Epithelial cell of esophagus (primary cell): Measurements from ENCODE around the gene IQCC.

Experiments
- DNase-seq: peaks from one replicate; pipeline ENCODE4 v3.0.0; 2010; ENCODE audit warnings: low read depth
- H3K4me3 ChIP-seq: 2 replicates; pipeline ENCODE4 v1.5.1; 2011; ENCODE audit warnings: mild to moderate bottlenecking, low read length, control low read depth
- TF ChIP-seq, protein P1 (sequence below): IDR thresholded peaks from 2 replicates; pipeline ENCODE4 v1.5.1; 2011; ENCODE audit warnings: low read depth, mild to moderate bottlenecking, low read length, control low read depth, inconsistent platforms; ENCODE audit not compliant: insufficient read depth; ENCODE audit errors: missing control alignments

Gene IQCC

DNA sequence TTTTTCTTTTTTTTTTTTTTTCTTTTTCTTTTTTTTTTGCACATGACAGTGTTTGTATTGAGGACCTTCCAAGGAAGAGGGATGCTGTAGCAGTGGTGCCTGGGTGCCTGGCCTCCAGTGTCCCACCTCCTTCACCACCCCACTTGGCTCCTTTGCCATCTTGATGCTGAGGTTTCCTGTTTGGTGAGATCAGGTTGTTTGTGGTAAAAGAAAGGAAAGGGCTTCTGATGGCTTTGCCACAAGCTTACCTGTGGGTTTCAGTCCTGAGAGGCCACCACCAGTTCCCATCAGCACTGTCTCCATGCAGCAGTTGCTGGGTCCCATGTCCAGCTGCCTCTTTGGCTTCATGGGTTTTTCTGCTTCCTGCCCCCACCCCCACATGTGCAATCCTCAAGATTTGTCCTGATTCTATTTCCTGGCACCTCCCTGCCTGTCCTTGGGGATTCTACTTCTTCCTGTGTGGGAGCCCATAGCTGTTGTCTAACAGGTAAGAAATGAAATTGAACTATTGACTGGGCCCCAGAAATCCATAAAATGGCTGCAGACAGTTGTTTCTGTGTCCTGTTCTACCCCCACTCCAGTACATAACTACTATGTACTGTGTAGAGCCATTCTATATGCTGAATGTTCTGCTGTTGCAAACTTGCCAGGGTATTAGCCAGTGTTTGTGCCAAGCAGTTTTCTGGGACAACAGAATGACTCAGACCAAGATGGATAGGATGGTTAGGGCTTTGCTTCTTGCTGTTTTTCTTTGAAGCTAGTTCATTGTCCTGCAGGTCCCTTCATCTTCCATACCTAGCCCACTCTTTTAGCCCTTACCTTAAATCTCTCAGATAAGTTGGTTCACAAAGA is 9.3 kb upstream of the IQCC start:
- H3K4me3 ChIP-seq = no peak overlapping the region
- DNase-seq = no peak
- TF ChIP-seq, protein P1, sequence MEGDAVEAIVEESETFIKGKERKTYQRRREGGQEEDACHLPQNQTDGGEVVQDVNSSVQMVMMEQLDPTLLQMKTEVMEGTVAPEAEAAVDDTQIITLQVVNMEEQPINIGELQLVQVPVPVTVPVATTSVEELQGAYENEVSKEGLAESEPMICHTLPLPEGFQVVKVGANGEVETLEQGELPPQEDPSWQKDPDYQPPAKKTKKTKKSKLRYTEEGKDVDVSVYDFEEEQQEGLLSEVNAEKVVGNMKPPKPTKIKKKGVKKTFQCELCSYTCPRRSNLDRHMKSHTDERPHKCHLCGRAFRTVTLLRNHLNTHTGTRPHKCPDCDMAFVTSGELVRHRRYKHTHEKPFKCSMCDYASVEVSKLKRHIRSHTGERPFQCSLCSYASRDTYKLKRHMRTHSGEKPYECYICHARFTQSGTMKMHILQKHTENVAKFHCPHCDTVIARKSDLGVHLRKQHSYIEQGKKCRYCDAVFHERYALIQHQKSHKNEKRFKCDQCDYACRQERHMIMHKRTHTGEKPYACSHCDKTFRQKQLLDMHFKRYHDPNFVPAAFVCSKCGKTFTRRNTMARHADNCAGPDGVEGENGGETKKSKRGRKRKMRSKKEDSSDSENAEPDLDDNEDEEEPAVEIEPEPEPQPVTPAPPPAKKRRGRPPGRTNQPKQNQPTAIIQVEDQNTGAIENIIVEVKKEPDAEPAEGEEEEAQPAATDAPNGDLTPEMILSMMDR = no peak

DNA sequence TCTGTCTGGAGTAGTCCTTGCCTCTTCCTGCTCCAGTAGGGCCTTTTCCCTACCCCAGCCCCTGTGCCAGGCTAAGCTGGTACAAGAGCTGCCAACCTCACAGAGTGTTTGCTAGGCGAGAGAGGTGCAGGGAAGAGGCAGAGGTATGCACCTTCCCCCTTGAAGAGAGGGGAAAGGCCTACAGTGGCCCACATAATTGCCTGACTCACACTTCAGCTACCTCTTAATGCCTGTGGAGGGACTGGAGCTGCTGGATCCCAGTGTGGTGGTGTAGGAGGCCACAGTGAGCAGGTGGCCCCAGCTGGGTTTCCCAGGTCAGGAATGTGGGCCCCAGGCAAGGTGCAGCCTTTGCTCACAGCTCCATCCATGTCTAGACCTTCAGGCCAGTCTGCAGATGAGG is 8.4 kb upstream of the IQCC start:
- DNase-seq = no peak
- no peak overlapping the region for H3K4me3 ChIP-seq
- TF ChIP-seq, protein P1 = no peak

DNA sequence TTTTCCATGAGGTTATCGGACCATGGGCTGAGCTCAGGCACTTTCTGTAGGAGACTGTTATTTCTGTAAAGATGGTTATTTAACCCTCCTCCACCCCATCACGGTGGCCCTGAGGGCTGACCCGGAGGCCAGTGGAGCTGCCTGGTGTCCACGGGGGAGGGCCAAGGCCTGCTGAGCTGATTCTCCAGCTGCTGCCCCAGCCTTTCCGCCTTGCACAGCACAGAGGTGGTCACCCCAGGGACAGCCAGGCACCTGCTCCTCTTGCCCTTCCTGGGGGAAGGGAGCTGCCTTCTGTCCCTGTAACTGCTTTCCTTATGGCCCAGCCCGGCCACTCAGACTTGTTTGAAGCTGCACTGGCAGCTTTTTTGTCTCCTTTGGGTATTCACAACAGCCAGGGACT is 7.6 kb upstream of the IQCC start:
- H3K4me3 ChIP-seq = no peak overlapping the region
- TF ChIP-seq, protein P1 = no peak
- DNase-seq = no peak

DNA sequence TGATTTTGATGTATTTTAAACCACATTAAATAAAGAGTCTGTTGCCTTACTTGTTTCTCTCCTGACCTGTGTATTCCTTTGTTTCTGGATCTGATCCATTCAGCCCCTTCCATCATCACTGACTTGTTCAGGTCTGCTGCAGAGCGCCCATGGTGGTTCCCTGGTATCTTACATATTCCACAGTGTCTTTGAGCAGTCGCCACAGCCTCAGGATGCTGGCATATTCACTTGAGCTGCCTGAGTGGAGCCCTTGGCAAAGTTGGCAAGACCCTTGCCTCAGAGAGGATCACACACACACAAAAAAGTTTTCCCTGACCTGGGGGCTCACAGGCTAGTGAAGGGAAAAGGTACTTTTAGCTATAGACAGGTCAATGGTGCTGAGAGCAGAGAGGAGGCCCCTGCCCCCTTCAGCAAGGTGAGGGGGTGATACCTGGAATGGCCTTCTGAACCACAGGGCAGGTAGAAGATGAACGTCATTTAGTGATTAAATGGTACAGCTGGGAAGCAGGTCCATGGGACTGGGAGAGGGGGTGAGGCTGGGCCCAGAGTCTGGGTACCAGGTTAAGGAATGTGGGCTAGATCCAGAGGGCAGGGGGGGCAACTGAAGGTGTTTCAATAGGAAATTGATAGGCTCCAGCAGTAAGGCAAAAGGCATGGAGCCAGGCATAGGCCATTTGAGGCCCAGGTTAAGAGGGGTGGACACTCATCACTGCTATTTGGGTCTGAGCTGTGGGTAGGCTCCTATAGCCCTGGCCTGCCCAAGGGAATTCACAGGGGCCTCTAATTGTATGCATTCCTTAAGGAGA is 7.0 kb upstream of the IQCC start:
- no peak overlapping the region for H3K4me3 ChIP-seq
- TF ChIP-seq, protein P1 = no peak
- DNase-seq = no peak

DNA sequence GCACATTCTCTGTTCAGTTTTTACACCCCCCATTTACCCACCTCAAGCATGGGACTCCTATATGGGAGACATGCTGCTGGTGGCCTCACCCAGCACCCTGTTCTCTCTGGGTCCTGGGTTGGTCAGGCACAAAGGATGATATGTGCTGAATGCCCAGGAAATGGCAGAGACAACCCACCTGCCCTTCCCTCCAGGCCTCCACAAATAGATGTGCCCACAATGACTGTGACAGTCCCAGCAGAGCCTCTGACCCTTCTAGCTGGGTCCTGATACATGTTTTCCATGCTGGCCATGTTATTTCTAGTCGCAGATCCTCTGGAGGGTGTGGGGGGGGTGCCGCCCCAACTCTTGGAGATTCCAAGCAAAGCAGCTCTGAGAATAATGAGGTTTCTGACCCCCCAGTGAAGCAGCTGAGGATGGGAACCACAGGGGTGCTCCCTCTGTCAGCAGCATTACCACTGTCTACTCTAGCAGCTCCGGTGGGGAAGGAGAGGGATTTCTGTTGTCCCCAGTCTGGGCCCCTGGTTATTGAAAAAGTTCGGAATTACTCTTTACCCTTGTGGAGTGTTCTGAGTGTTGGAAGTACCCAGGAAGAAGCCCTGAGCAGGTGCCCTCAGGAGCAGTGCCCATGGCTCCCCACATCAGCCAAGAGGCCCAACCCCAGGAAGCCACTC is 6.3 kb upstream of the IQCC start:
- H3K4me3 ChIP-seq = no peak overlapping the region
- DNase-seq = no peak

DNA sequence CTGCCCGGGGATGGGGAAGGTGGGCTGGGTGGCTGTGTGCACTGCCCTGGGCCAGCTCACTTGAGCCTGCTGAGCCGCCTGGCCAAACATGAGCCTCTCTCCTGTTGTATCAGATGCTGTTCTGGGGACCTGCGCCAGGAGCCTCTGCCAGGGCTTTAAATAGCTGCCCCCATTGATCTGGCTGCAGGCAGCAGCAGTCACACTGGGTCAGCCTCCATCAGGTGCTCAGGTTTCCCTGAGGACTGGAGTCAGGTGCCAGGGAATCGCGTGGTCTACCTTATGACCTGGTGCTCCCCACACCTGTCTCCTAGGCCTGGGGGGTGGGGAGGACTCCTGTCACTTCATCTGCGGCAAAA is 5.8 kb upstream of the IQCC start:
- DNase-seq = no peak
- H3K4me3 ChIP-seq = peak overlapping the region; percentile 74
- TF ChIP-seq, protein P1 = no peak

More for the DNA sequence above, 6.3 kb upstream of the IQCC start:
- TF ChIP-seq, protein P1 = no peak
